ENCODE measurements around the gene FOCAD.

FOCAD gene

GRCh38 chr9:21042466-21042865, 358.4 kb downstream of the FOCAD start:
- no peak for FAIRE-seq

GRCh38 chr9:21043841-21044240, 359.8 kb downstream of the FOCAD start:
- DNase-seq (ENCODE audit: insufficient read length) (no peak), FAIRE-seq (no peak)
- TF ChIP-seq POLR2AphosphoS5 (IDR thresholded peaks at IDR 0.05; ENCODE audit: low read depth, low read length): no peak
- no peak for TF ChIP-seq POLR2A (IDR thresholded peaks at IDR 0.05; ENCODE audit: low read depth, low read length)
- no peak for TF ChIP-seq TAF1 (IDR thresholded peaks at IDR 0.05; ENCODE audit: borderline replicate concordance, low read depth, low read length)

More at GRCh38 chr9:21042466-21042865, 358.4 kb downstream of the FOCAD start:
- DNase-seq (ENCODE audit: insufficient read length): no peak
- TF ChIP-seq TAF1 (IDR thresholded peaks at IDR 0.05; ENCODE audit: borderline replicate concordance, low read depth, low read length) (no peak), POLR2AphosphoS5 (IDR thresholded peaks at IDR 0.05; ENCODE audit: low read depth, low read length) (no peak), POLR2A (IDR thresholded peaks at IDR 0.05; ENCODE audit: low read depth, low read length) (no peak)
